HG02588 (cell line): ENCODE results near the gene SPARC.

ENCODE experiments used
- ATAC-seq: cut with Tn5 transposase; IDR thresholded peaks from one replicate; pipeline ENCODE4 v1.9.1; 2021; ENCODE audit warnings: mild to moderate bottlenecking, moderate library complexity; ENCODE audit not compliant: unreplicated experiment

Gene SPARC

GRCh38 chr5:151679421-151680155 is 7.1 kb downstream of the SPARC start:
- no peak for ATAC-seq

- ATAC-seq = no peak
Measured at GRCh38 chr5:151678713-151679112, 8.0 kb downstream of the SPARC start.

GRCh38 chr5:151677776-151678545 is 8.8 kb downstream of the SPARC start:
- ATAC-seq = no peak

DNA sequence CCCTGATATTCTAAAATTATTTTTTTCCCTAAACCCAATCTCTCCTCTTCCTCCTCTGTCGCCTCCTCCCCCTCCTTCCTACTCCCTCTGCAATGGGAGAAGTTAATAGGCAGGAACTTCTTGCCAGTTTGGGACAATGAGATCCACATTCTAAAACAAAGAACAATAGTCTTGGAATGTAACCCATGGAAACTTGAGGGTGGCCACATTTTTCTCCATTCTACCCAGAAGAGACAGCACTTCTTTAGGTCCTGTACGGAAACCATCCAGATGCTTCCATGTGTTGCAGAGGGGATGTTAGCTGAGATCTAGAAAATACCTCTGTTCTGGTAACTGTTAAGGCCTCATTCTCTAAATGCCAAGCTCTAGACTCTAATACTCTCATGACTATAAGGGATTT is 10.0 kb downstream of the SPARC start:
- ATAC-seq = no peak

DNA sequence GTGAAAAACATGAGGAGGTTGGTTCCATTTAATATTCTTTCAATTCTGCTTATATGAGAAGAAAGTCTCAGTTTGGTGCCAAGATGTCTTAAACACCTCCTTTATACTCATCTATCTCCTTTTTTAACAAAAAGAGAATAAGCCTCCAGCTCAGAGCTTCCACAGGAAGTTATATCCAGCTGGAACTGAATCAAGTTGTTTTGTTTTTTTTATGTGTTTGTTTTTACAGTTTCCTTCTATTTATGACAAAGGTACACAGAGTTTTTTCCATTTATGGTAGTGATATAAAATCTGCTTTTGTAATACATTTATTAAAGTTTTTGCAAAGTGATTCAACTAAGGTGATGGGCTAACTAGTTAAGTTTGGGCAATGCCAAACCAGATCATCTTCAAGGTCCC is 10.4 kb downstream of the SPARC start:
- no peak for ATAC-seq

GRCh38 chr5:151675611-151676313 is 11.0 kb downstream of the SPARC start:
- ATAC-seq = no peak

GRCh38 chr5:151674626-151675610 is 11.8 kb downstream of the SPARC start:
- ATAC-seq = no peak

DNA sequence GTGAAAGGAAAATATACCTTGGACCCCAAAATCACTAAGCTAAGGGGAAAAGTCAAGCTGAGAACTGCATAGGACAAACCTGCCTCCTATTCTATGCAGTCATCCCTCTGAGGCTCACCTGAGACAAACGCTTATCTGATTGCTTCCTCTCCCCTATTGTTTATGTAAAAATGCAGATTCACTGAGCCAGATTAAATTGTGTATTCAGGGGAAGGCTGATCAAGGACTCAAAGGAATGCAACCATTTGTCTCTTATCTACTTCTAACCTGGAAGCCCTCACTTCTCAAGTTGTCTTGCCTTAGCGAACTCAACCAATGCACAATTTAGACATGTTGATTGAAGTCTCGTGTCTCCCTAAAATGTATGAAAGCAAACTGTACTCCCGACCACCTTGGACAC is 13.3 kb downstream of the SPARC start:
- ATAC-seq = no peak

- ATAC-seq = no peak
Measured at GRCh38 chr5:151672516-151672915, 14.2 kb downstream of the SPARC start.

DNA sequence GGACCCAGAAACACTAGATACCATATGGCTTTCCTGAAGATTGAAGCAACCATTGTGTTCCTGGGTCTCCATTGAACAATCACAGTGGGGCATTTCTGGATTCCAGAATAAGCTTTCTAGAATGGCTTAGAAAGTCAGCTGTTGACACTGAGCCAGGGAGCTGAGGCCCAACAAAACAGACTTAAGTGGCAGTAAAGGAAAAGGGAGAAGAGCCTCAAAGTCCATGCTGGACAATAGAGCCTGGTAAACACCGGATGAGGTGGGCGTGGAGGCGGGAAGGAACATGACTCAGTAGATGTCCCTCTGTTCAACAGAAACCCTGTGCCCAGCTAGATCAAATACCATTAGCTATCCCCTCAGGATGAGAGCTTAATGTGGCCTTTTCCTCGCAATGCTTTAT is 14.8 kb downstream of the SPARC start:
- no peak for ATAC-seq

GRCh38 chr5:151670953-151671636 is 15.6 kb downstream of the SPARC start:
- ATAC-seq = no peak

- no peak for ATAC-seq
Measured at GRCh38 chr5:151670083-151670686, 16.5 kb downstream of the SPARC start.

DNA sequence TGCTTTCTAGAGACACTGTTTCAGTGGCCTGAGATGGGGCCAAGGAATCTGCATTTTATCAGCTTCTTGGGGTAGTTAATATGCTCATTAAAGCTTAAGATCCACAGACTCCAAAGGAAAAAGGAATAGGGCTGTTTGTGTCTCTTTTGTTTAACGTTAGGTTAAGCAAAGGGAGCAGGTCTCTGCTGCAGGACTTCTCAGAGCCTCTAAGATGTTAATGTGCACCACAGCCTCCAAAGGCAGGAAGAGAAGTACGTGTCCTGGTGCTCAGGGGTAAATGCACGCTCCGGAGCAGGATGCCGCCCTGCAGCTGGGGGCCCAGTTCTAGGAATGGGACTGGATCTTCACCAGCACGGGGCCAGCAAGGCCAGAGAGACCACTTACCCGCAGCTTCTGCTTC is 19.6 kb downstream of the SPARC start:
- ATAC-seq = no peak

- ATAC-seq = no peak
Measured at GRCh38 chr5:151665613-151666012, 21.1 kb downstream of the SPARC start.

DNA sequence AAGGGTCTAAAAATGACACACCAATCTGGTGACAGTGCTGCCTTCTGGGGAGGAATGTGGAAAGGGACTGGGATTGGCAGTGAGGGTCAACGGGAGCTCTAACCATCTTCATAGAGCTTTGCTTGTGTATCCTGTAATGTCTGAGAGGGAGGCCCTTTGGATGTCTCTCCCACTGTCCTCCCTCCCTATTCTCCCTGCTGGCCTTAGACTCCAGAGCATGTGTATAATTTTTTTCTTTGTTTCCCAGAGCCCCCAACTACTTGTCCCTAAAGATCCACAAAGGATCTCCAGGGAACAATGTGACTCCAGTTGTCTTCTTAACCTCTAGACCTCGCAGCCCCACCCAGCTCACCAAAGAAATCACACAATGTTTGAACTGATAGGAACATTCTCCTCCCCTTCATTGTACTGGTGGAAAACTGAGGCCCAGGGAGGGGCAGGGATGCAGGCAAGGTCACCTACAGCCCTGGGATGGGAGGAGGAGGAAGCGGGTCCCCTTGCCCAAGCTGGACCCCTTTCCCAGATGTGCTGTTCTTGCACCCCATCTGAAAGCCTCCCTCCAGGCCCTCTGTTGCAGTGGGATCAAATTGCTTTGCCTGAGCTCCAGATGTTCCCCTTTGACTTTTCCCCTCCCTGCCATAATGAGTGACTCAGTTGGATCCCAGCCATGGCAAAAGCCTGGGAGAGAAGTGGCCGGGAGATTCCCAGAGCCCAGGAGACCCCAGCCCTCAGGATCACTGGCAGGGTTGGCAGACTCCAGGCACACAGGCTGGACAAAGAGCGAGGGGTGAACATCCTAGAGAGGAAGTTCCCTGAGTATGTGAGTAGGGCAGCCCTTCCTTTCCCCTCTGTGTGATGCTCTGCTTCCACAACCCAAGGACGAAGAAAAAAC is 21.8 kb downstream of the SPARC start:
- no peak for ATAC-seq

GRCh38 chr5:151663617-151664293 is 23.0 kb downstream of the SPARC start:
- no peak for ATAC-seq

DNA sequence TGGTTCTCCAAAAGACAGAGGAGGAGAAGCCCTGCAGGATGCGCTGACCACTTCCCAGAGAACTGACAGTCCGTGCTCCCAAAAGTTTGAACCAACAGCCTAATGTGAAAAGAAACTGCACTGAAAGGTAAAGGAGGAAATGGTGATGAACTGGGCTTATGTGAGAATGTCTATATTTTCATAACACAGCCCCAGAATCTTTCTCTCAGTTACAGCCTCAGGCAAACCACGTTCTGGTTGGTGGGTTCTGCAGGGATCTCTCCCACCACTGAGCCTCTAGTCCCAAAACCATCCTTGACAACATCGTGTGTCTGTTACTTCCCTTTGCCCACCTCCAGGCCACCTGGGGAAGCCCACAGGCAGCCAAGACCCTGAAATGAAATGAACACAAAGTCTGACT is 23.9 kb downstream of the SPARC start:
- ATAC-seq = peak; percentile 34
